ENCODE measurements around the gene AZIN2.

- TF ChIP-seq CTCF (IDR thresholded peaks at IDR 0.05) (no peak), POLR2A (IDR thresholded peaks at IDR 0.05; ENCODE audit: low read length) (no peak), PBX3 (IDR thresholded peaks at IDR 0.05) (no peak), MYC (IDR thresholded peaks at IDR 0.05; ENCODE audit: borderline replicate concordance, low read length) (no peak), REST (IDR thresholded peaks at IDR 0.05) (no peak), RFX5 (IDR thresholded peaks at IDR 0.05) (no peak)
Measured at GRCh38 chr1:33047290-33047689, 33.7 kb upstream of the AZIN2 start.
